ENCODE measurements around the gene NDUFS7.

NDUFS7 gene

DNA sequence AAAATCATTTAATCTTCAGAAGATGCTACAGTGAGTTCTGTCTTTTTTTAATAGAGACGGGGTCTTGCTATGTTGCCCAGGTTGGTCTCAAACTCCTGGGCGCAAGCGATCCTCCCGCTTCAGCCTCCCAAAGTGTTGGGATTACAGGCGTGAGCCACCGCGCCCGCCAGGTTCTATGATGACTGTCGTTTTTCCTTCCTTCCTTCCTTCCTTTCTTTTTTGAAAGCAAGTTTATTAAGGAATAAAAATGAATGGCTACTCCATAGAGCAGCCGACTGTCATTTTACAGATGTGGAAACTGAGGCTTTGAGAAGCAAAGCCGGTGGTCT is 18.1 kb downstream of the NDUFS7 start:
- DNase-seq, result no peak

DNA sequence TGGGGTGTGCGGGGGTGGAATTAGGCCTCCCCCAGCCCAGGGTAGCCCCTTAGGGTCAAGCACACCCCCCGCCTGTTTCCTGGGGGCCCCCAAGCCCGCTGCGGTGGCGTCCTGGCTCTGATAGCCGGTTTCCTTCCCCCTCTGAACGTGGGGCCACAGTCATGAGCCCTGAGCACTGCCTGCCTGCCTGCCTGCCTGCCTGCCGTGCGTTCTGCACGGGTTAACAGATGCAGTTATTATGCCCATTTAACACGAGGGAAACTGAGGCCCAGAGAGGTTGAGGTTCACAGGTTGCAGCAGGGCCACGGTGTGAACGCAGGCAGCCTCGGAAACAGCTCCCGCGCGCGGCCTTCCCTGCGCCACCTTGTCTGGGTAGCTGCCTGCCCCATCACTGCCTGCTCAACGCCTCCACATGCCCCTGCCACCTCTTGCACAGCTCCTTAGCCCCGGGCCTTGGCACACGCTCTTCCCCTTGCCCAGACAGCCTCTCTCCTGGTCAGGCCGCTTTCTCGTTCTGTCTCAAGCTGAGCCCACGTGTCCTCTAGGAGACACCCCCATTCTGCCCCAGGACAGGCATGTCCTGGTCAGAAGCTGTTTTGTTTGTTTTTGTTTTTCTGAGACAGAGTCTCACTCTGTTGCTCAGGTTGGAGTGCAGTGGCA is 18.8 kb downstream of the NDUFS7 start:
- no peak for DNase-seq

DNA sequence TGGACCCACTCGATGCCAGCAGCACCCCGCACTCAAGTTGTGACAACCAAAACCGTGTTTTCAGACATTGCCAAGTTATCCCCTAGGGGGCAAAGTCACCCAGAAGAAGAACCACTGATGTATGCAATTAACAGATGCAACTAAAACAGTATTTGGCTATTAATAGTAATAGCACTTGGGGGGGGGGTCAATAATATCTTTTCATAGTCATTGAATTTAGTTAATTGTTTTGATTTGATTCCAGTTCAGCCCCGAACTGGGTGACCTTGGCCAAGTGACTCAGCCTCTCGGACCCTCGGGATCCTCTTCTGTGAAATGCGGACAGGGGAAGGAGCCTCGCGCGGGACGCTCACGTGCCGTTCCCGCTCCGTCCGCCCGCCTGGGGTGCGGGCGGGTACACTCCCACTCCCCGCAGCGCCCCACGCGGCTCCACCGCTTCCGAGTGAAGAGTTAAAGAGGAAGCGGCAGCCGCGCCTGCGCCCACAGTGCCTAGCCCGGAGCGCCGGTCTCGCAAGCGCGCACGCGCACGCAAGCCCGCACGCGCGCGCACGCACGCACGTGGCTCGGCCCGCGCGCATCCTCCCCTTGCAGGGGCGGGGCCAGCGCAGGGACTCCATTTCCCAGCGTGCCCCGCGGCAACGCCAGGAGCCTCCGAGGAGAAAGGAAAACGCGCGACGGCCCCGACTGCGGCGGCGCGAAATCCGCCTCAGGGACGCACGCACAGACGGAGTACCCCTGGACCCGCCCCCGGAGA is 23.2 kb downstream of the NDUFS7 start:
- DNase-seq, result peak; percentile 99

DNA sequence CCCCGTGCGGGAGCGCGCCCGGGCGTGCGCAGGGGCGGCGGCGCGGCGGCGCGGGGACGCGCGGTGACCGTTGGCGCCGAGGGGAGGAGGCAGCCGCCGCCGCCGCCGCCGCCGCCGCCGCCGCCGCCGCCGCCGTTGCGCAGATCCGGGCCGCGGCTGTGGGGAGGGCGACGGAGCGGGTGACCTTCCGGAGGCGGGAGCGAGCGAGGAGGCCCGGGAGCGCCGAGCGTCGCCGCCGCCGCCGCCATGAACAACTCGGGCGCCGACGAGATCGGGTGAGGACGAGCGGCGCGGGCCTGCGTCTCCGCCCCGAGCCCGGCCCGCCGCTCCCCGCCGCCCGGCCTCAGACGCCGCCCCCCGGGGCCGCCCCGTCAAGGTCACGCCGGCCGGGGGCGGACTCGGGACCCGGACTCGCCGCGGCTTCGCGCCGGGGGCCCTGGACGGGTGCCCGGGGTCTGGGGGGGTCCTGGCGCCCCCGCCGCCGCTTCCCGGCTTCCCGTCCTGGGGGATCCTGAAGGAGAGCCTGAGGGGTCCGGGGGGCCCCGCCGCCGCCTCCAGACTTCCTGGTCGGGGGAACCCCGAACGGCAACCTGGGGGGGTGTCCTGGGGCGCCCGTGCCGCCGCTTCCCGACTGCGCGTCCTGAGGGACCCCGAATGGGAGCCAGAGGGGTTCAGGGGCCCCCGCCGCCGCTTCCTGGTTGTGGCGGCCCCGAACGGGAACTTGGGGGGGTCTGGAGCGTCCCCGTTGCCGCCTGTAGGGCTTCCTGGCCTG is 24.0 kb downstream of the NDUFS7 start, which contains the start of gene DAZAP1:
TSS of gene DAZAP1 (plus strand) at position 59 of the 772 bp plus-strand sequence. CDS start at position 247, 188 bp downstream.
- DNase-seq, result peak; percentile 42

DNA sequence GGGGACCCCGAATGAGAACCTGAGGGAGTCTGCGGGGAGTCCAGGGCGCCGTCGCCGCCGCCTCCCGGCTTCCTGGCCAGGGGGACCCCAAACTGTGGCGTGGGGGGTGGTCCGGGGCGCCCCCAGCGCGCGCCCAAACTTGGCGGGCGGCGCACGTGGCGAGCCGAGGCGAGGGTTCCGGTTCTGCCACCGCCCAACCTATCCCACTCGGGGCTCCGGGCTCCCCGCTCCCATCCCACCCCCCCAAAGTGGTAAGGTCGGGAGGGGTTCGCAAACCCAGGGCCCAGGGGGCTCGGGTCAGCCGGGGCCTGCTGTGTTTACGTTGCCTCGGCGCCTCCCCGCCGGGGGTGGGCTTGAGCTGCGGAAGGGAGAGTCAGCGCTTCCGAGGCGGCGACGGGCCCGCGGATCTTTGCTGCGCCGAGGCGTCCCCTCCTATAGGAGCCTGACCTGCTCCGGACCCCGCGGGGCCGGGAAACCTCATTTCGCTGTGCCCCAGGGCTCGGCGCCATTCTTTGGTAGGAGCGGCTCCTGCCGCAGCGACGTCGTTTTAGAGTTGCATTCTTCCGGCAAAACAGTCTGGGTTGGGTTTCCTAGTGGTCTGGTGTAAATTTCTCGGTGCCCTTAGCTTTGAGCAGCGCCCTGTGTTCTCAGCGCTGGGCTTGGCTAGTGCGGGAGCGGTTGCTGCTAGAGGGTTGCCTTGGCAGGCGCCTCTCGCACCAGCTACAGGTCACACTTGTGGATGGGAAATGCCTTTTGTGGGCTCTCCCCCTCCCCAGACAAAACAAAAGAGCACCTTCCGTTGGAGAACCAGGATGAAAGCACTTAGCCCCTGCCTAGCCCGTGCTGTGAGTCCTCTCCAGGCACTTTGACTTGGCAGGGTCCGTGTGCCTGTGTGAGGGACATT is 24.8 kb downstream of the NDUFS7 start:
- DNase-seq, result peak; percentile 65

DNA sequence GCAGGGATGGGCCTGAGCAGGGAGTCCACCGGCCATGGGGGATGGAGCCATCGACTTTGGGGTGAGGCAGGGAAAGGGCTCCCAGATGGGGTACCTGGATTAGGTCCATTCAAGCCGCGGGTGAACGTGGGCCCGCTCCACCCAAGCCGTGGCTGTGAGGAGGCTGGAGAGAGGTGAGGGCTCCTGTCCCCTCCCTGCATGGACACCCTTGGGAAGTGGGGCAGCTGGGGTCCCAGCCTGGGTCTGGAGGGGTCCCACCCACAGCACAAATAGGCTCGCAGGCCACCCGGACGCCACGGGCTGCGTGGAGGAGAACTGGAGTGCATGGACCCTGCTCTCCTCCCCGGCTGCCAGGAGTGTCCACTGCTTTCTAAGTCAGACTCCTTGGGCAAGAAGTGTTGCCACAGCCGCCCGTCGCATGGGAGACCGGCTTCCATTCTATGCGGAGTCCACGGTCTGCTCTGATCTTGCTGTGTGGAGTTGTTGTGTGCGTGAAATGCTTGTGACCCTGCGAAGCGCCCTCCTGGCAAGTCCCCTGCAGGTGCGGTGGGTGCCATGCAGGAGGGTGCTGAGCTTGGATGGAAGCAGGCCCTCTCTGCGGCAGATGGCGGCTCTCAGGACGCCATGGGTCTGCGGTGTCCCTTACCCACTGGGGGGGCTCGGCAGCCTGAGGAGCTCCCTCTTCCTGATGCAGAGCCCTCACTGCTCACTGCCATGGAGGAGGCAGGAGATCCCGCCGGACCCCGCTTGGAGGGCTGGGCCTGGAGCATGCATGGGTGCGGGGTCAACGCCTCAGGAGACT is 25.7 kb downstream of the NDUFS7 start:
- no peak for DNase-seq

DNA sequence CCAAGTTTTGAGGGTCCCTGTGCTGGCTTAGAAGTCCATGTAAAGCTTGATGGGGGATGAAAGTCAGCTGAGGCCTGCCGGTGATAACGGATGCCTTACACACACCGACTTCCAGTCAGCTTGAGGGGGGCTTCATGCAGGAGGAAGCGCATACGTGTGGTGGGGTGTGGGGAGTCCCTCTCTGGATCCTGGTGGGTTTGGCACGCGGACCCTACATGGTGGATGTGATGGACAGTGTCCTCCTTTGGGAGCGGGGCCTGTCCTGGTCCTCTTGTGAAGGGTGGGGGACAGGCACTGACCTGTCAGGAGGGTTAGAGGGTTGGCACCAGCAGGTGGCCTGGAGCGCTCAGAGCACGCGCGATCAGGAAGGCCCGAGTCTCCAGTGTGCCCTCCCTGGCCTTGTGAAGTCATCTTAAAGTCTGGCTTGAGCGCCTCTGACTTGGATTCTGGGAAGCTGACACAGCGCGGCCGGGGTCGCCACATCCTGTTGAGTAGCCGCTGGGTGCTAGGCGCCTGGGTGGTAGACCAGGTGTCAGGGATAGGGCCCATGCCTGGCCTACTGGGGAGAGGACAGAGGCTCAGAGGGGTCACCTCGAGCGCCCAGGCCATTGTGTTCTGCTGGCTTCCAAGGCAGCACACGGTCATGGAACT is 26.6 kb downstream of the NDUFS7 start:
- DNase-seq, result no peak

DNA sequence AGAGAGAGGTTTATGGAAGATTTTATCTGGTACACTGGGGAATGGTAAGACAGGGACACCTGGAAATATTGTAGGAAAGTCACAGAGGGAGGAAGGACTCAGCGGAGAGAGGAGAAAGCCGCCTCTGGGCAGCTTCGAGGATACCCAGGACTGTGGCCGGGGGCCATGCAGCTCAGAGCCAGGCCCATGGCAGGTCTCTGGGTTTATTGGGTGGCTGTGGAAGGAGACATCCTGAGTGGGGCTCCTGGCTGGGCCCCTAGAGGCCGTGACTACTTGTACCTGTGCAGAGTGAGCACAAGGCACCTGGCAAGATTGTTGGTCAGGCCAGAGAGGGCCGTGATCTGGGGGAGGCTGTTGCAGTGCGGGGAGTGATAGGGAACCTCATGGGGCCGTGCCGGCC is 27.1 kb downstream of the NDUFS7 start:
- no peak for DNase-seq

DNA sequence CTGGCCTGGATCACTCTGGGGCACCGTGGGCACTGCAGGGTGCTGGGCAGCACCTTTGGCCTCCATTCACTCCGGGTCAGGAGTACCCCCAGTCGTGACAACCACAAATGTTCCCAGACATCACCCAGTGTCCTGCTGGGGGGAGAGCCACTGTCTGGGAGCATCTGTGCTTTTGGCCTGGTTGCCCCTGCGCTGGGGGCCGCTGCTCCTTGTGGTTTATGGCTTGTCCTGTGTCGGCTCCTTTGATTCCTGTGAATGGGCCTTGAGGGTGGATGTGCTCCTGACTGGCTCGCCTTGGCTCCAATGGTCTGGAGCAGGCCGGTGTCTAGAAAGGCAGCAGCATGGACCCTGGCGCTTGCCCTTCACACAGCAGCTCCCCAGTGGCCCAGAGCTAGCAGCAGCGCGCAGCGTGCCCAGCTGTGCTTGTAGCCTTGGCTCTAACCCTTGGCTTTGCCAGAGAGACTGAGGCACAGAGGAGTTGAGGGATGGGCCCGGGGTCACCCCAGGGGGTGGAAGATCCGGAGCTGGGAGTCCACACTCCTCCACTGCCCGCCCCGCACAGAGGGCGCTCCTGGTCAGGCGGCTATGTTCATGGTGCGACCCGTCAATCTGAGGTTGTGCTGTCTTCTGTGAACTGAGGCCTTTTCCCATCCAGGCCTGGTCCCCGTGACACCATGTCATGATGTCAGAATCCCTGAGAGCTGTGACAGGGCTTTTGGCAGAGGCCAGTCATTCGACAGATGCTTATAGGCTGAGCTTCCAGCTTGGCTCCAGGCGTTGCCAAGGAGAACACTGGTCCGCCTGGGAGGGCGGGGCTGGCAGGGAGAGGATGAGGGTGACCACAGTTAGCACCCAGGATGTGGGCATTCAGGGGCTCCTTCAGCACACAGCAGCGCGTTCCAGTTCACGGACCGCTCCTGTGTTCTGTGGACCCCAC is 27.8 kb downstream of the NDUFS7 start:
- DNase-seq, result peak; percentile 19

DNA sequence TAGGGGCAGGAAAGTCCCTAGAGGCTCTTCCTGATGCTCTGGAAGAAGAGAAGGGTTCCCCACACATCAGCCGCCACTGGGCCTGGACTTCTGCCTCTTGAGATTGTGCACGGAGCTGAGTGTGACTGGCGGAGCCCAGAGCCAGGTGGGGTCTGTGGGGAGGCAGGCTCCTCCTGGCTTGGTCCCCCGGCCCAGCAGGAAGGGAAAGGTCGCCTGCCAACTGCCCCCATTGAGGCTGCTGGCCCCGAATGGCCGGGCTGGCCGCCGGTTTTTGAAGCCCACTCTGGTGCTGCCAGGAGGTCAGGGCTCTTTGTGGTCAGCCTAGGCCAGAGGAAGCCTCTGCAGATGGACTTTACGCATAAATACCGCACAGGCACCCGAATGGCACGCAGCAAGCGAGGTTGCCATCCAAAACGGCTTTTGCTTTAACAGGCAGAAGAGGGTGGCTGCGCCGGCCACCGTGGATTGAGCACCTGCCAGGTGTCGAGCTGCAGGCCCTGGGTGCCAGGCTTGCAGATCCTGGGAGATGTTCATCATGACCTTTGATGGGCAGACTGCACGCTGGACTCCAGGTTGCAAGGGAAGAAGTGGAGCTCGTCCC is 28.7 kb downstream of the NDUFS7 start:
- DNase-seq, result no peak

DNA sequence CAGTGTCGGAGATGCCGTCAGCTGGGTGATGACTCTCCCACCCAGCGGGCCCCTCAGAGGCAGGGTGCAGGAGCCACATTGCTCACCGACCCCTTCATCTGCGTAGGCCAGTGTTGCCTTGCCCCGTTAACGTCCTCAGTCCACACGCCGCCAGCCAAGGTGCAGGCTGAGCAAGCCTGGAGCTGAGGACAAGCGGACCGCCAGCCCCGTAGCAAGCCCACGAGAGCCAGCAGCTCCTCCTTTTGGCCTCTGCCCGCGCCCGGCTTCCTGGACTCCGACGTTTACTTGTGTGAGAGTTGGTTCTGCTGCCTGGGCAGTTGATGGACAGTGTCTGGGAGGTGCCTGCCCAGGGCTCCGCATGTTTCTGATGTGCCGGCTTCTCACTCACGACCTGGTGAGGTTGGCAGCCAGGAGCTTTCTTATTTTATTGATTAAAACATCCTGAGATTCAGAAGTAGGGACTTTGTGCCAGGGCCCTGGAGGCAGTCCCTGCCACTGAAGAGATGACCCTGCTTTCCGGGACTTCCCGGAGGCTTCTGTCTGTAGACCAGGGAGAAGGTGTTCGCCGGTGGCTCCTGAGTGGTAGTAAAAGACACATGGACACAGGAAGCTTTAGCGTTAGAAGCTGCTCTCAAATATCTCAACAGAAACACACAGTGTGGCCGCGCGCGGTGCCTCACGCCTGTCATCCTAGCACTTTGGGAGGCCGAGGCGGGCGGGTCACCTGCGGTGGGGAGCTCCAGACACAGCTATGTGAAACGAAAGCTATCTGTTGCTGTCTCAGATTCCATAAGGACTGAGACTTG is 29.5 kb downstream of the NDUFS7 start:
- no peak for DNase-seq

DNA sequence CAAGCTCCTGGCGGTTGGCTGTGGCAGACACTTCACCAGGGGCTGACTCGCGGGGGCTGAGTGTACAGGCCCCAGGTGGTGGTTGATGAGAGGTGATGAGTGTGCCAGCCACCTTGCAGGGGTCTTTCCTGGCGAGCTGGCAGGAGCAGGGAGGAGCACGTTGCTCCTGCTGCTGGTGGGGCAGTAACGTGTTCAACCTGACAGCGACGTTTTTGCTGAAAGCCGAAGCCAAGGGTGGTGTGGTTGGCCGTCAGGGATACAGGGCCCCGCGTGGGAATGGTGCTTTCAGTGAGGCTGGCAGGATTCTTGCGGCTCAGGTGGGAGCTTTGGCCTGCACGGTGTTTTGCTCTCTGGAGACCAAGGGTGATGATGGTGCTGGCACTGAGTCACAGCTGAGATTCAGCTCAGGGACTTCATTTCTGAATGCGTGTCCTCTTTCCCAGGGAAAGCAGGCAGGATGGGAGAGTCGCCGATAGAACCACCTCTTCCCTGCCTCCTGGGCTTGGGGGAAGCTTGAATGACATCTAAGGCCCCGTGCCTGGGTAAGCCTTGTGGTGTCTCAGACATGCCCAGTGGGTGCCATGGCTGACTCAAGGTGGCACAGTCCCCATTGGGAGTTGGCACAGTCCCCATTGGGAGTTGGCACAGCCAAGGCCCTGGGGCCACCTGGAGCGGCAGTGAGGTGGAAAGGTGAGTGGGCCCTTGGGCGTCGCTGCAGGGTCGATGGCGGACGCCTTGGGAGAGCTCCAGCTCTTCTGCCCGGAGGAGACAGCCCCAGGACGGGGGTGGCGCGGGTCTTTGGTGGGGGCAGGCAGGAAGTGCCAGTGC is 32.5 kb downstream of the NDUFS7 start:
- no peak for DNase-seq

DNA sequence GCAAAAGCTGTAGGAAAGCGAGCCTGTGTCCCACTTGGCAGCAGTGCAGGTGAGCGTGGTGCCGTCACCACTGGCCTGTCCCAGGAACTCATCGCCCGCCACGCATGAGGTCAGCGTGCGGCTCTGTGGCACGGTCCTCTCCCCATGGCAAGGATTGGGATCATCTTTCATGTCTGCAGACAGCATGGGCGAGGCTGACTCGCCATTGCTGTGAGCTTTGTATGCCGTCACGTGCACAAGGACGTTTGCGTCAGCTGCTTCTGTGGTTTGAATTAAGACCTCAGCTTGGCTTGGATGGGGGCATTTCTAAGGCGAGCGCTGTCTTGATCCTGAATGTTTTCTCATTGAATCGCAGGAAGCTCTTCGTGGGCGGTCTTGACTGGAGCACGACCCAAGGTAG is 33.4 kb downstream of the NDUFS7 start:
- no peak for DNase-seq

DNA sequence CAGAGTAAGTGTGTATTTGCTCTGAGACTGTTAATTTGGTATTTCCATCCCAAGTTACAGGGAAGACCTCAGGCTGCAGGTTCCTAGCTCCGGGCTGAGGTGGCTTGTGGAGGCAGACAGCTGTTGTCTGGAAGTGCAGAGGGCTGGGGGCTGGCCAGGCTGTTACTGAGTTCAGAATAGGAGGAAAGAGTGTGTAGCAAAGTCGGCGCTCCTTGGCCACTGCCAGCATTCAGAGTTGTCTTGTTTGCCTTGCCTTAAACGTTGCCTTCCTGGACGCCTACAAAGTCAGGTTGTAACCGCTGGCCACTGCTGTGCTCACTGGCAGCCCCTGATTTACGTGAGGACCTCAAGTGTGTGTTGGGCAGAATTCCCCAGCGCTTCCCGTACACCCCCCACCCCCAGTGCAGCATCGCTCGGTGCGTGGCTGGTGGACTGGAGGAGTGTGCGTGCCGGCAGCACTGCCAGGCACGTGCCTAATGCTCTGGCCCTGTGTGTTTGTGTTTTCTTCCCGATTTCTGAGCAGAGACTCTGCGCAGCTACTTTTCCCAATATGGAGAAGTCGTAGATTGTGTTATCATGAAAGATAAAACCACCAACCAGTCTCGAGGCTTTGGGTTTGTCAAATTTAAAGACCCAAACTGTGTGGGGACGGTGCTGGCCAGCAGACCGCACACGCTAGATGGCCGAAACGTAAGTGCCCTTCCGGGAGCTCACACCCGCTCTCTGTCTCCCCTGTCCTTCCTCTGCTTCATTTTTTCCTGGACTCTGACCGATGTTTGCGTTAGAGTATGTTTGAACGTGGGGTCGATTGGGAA is 34.2 kb downstream of the NDUFS7 start:
- no peak for DNase-seq

DNA sequence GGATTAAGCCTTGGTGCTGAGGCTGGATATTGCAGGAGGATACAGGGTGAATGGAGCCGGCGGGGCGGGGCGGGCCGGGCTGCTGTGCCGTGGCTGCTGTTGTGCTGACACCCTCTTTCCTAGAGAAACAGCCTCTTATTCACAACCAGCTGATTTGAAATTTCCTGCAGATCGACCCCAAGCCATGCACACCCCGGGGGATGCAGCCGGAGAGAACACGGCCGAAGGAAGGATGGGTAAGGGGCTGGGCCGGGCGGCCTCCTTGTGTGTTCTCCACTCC is 34.7 kb downstream of the NDUFS7 start:
- DNase-seq, result no peak

DNA sequence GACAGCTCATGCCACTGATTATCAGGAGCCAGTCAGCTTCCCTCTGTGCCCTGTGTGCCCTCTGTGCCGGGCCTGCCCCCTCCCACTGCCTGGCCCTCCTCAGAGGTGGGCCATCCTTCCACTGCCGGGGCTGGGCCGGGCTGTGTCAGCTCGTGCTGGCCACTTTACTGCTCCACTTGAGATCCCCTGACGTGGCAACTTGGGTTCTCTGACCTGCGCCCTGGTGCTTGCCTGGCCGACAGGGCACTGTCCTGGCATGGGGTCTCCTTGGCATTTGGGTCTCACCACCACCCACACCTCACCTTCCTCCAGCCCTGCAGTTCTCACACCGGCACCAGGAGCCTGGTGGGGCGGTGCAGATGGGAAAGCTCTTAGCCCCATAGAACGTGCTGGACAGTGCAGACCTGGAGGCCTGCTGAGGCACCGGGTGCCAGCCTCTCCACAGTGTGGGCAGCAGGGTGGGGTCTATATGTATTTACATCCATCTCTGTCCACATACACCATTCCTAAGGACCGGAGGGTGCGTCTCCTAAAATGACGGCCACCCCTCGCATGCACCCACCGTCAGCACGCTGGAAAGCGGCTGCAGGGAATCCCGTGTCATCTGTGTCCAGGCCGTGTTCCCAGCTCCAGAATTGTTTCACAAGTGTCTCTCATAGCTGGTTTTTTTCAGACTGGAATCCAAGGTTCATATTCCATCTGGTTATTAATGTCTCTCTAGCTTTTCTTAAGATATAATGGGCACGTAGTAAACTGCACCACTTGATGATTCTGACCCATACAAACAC is 35.4 kb downstream of the NDUFS7 start:
- DNase-seq, result no peak

Data from CD4-positive, alpha-beta T cell treated with Interleukin-17A for 4 hours (primary cell).